GM18873 (cell line): Measurements from ENCODE around the gene MYOC.
"Not testable (repeated sequence)": the region's sequence is repeated elsewhere in the genome, so short reads cannot be mapped to it uniquely, and the experiment has no call there.

ENCODE experiments used
- ATAC-seq: cut with Tn5 transposase; IDR thresholded peaks from one replicate; pipeline ENCODE4 v1.9.1; 2021; ENCODE audit warnings: mild to moderate bottlenecking, moderate library complexity, moderate number of reproducible peaks; ENCODE audit not compliant: unreplicated experiment, low FRiP score

The MYOC gene

GRCh38 chr1:171613282-171613681, 39.2 kb downstream of the MYOC start:
- ATAC-seq = no peak

GRCh38 chr1:171611306-171611705, 41.2 kb downstream of the MYOC start:
- ATAC-seq = no peak

DNA sequence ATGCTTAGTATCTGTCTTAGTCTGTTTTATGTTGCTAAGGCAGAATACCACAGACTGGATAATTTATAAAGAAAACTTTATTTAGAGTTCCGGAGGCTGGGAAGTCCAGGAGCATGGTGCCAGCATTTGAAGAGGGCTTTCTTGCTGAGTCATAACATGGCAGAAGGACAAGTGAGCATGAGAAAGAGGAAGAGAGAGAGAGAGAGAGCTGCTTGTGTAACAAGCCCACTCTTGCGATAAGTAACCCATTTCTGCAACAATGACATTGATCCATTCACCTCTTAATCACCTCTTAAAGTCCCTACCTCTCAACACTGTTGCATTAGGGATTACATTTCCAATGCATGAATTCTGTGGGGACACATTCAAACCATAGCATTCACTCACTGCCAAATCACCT, 42.1 kb downstream of the MYOC start:
- no peak for ATAC-seq

- no peak for ATAC-seq
These were observed 46.0 kb downstream of the MYOC start for GRCh38 chr1:171606402-171606941.

DNA sequence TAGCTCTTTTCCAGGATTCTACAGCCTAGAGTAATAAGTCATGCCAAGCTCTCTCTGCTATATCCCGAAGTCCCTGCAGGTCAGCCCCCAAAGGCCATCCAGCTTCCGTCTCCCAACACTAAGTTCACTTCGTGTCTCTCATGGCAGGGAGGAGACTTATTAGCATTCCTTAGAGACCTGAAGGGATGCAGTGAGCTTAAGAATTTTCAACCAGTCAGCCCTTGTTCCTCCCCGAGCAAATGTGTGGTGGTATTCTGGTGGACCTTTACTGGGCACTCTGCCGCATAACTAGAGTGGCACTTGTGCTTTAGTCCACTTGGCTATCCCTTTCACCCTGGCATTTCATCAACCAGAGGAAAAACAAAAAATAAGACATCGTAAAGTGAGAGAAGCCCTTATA, 49.4 kb downstream of the MYOC start:
- ATAC-seq = not testable (repeated sequence)

- no peak for ATAC-seq
These were observed 51.6 kb downstream of the MYOC start for GRCh38 chr1:171600862-171601261.

GRCh38 chr1:171600310-171600709, 52.2 kb downstream of the MYOC start:
- not testable (repeated sequence) for ATAC-seq

DNA sequence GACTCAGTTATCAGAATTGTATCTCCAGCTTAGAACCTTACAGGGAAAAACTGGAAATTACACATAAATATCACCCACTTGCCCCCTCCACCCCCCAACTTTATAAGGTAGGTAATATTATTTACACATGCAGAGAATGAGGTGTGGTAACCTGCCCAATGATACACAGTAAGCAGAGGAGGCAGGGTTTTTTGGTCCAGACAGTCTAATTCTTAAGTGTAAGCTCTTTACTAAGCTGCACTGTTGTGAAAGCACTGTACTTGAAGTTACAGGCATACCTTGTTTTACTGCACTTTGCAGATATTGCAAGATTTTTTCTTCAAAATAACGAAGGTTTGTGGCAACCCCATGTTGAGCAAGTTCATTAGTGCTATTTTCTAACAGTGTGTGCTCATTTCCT, 55.3 kb downstream of the MYOC start:
- ATAC-seq = no peak

DNA sequence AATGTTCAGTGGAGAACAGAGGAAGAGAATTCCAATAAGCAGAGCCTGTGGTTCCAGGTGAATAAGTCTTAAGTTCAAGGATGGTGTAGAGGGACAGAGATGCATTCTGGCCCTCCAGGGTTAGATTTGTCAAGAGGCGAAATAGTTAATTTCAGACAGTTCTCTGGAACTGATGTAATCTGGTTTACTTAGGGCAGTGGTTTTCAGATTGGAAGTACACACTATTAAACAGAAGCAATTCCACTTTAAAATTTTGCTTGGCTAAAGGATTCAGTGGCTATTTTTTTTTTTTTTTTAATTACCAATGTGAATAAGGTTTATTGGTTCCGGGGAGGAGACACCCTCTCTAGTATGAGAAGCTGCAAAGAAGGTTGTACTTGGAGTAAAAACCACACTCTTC, 55.8 kb downstream of the MYOC start:
- no peak for ATAC-seq

DNA sequence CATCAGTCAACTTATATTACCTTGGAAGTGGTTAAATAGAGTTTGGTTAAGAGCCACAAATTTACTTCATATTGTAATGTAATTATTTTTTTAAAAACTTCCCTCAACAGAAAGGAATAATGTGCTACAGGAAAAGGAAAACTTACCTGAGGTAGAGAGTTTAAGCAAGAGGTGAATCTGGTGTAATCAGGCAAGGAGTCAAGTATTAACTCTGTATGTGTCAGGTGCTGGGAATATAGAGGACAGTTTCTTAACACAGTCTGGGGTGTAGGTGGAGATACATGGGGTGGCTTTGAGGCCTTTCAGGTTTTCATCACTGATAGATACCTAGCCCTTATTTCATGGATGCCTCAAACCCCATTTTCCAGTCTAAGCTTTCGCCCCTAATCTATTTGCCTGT, 56.4 kb downstream of the MYOC start:
- no peak for ATAC-seq

DNA sequence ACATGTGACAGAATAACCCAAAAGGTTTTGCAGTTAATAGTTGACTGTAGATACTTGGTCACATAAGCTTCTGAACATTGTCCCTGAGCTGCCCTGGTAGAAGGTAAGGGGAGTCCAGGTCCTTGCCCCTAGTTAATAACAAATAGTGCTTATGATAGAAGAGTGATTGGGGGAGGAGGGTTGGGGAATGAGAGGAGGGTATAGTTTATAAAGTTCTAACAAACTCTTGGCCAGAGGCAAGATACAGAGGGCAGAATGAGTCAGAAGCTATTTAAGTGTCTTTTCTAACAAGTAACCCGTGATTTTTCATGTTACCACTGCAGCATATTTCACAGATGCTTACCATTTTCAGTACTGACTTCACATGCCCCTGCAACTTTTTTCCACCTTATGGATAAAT, 57.2 kb downstream of the MYOC start:
- ATAC-seq = no peak

DNA sequence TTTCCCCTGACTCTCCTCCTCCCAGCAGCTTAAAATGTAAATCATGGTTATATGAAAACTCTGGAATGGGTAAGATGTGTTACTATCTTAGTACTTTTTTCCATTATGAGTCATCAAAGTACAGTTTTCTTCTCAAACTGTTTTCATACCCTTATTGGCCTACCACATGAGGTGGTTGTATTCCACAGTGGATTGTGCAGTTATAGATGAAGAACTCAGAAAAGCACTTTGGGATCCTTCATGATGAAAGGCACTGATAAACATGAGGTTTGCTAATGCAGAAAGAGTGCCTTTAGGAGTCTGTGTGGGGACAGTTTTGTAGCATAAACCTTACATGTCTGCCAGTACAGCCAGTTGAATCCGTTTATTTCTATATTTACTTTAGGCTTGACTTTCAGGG, 62.5 kb downstream of the MYOC start:
- no peak for ATAC-seq

GRCh38 chr1:171588230-171588629, 64.3 kb downstream of the MYOC start:
- no peak for ATAC-seq

DNA sequence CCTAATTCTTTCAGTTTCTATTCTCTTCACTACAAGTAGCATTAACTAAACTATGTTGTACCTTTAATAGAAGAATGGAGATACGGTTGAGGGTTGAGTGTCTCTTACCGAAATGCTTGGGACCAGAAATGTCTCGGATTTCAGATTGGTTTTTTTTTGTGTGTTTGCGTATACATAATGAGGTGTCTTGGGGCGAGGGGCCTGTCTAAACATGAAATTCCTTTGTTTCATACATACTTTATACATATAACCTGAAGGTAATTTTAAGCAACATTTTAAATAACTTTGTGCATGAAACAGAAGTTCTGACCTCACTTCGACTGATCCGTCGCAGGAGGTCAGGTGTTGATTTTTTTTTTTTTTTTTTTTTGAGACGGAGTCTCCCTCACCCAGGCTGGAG, 66.8 kb downstream of the MYOC start:
- ATAC-seq = no peak
